HepG2 (cell line): ENCODE data around the gene ZNF385B.

ENCODE experiments used
- CTCF ChIP-seq: sonication (generic); formaldehyde crosslinking; IDR thresholded peaks from 2 replicates; pipeline ENCODE4 v1.5.0; 2020; ENCODE audit warnings: mild to moderate bottlenecking, missing genetic modification reagents, moderate library complexity
- ZNF367 ChIP-seq: sonication (generic); formaldehyde crosslinking; IDR thresholded peaks from 2 replicates; pipeline ENCODE4 v1.4.0; 2020; ENCODE audit warnings: missing genetic modification reagents, borderline replicate concordance

- TF ChIP-seq CTCF (no peak), ZNF367 (CRISPR knock-in tag) (no peak)
Observed at GRCh38 chr2:179513181-179513580, 348.2 kb downstream of the ZNF385B start.
